Natural killer cell (primary cell): Measurements from ENCODE around the gene MYOZ1. TPM values are rescaled to one million over a fixed set of nuclear protein-coding genes. Genes with fewer than 3 reads are reported as not detected.

ENCODE experiments used
- ATAC-seq, 3 donors: fragments of 150-1000 bp in 2 of 3; fragments of 200-7000 bp in 1 of 3; cut with Tn5 transposase; 1 replicate in 1 of 3; 2 replicates in 2 of 3; pipeline ENCODE4 v1.10.0; 2021; ENCODE audit warnings: mild to moderate bottlenecking in 2 of 3, moderate library complexity in 2 of 3
- DNase-seq, 2 donors: peaks; one replicate each; pipeline versions ENCODE4 v3.0.0 to v3.0.0-alpha.2; 2013 to 2021; ENCODE audit warnings: mixed read lengths in 1 of 2
- H3K27ac ChIP-seq: one replicate; pipeline ENCODE4 v1.5.1; 2013; ENCODE audit warnings: mild to moderate bottlenecking, low read length
- H3K27me3 ChIP-seq: one replicate; pipeline ENCODE4 v1.6.1; 2013; ENCODE audit warnings: low read length; ENCODE audit not compliant: control insufficient read depth, insufficient read depth
- H3K36me3 ChIP-seq: one replicate; pipeline ENCODE4 v1.6.1; 2013; ENCODE audit warnings: low read length; ENCODE audit not compliant: control insufficient read depth, insufficient read depth
- H3K4me1 ChIP-seq: one replicate; pipeline ENCODE4 v1.6.1; 2013; ENCODE audit warnings: low read length; ENCODE audit not compliant: control insufficient read depth, insufficient read depth
- H3K4me3 ChIP-seq: one replicate; pipeline ENCODE4 v1.5.1; 2013; ENCODE audit warnings: low read length
- H3K9me3 ChIP-seq: one replicate; pipeline ENCODE4 v1.6.1; 2013; ENCODE audit warnings: low read length; ENCODE audit not compliant: control insufficient read depth, insufficient read depth
- H3K27ac Mint-ChIP-seq, 2 donors: one replicate each; pipeline ENCODE4 v1.8.0; 2022; ENCODE audit warnings: mild to moderate bottlenecking in 2 of 2, mixed read lengths in 2 of 2, moderate library complexity in 1 of 2
- H3K27me3 Mint-ChIP-seq, 2 donors: one replicate each; pipeline ENCODE4 v1.8.0; 2022; ENCODE audit warnings: low read depth in 2 of 2, mixed read lengths in 2 of 2
- H3K36me3 Mint-ChIP-seq: one replicate; pipeline ENCODE4 v1.8.0; 2022; ENCODE audit warnings: mixed read lengths
- H3K4me1 Mint-ChIP-seq, 2 donors: one replicate each; pipeline ENCODE4 v1.8.0; 2022; ENCODE audit warnings: mixed read lengths in 2 of 2
- H3K4me3 Mint-ChIP-seq: one replicate; pipeline ENCODE4 v1.8.0; 2022; ENCODE audit warnings: mild to moderate bottlenecking, moderate library complexity, mixed read lengths
- H3K9me3 Mint-ChIP-seq, 2 donors: one replicate each; pipeline ENCODE4 v1.8.0; 2022; ENCODE audit warnings: mixed read lengths in 2 of 2
- CTCF ChIP-seq: fragments of 200-600 bp; IDR thresholded peaks from one replicate; pipeline ENCODE4 v1.8.0; 2022; ENCODE audit warnings: antibody characterized with exemption
- WGBS: methylation state at CpG from one replicate; pipeline ENCODE4 v1.1.7; 2013; ENCODE audit warnings: missing lambda C conversion rate; ENCODE audit not compliant: insufficient coverage; 5-methylcytosine and 5-hydroxymethylcytosine counted together
- intact Hi-C: fragments of 100-400 bp; cut with micrococcal nuclease; formaldehyde crosslinking; loops from one replicate; pipeline ENCODE4 v1.14.2; 2022
- total RNA-seq, 4 donors: library from RNA; stranded (reverse); fragments of 120-200 nt in 1 of 4; gene quantifications; one replicate each; pipeline versions ENCODE4 v1.2.3 to v1.2.4, GENCODE V29; 2013 to 2022

The MYOZ1 gene
- total RNA-seq, 3 donors from 2014 or later (not counting 1 experiment from before 2014, with no cell fraction given): not detected

GRCh38 chr10:73586583-73586984 lies 54.7 kb downstream of the MYOZ1 start:
- H3K4me3 Mint-ChIP-seq: no peak overlapping the region
- no peak overlapping the region for H3K27ac Mint-ChIP-seq
- no CpG with 5 or more reads among the region's 1 CpG for WGBS
- H3K4me3 ChIP-seq: no peak overlapping the region
- DNase-seq (no peak), ATAC-seq (no peak)
- no peaks in the 10 kb centered on the region for H3K27me3 ChIP-seq
- peaks cover 7 to 8% of the 10 kb centered on the region in 2 donors for H3K4me1 Mint-ChIP-seq
- no peaks in the 10 kb centered on the region for H3K9me3 ChIP-seq
- no peaks in the 10 kb centered on the region for H3K27me3 Mint-ChIP-seq
- no peaks in the 10 kb centered on the region for H3K9me3 Mint-ChIP-seq
- intact Hi-C loops: no loop called here
- H3K4me1 ChIP-seq: peaks cover 6% of the 10 kb centered on the region
- H3K36me3 Mint-ChIP-seq: no peaks in the 10 kb centered on the region
- no peak overlapping the region for H3K27ac ChIP-seq
- no peaks in the 10 kb centered on the region for H3K36me3 ChIP-seq
- no peak for TF ChIP-seq CTCF

GRCh38 chr10:73585327-73585726 lies 55.9 kb downstream of the MYOZ1 start:
- DNase-seq: no peak
- Histone ChIP-seq H3K9me3 (no peaks in the 10 kb centered on the region), H3K36me3 (no peaks in the 10 kb centered on the region), H3K4me1 (no peaks in the 10 kb centered on the region), H3K4me3 (no peak overlapping the region), H3K27me3 (no peaks in the 10 kb centered on the region), H3K27ac (no peak overlapping the region)
- TF ChIP-seq CTCF: no peak
- ATAC-seq: no peak
- no peaks in the 10 kb centered on the region for H3K36me3 Mint-ChIP-seq
- H3K4me1 Mint-ChIP-seq: no peaks in the 10 kb centered on the region
- H3K27ac Mint-ChIP-seq: no peak overlapping the region
- intact Hi-C loops: no loop called here
- H3K4me3 Mint-ChIP-seq: no peak overlapping the region
- WGBS: 94% methylated on average over 3 of the region's 3 CpGs
- no peaks in the 10 kb centered on the region for H3K9me3 Mint-ChIP-seq
- H3K27me3 Mint-ChIP-seq: no peaks in the 10 kb centered on the region

- H3K27me3 Mint-ChIP-seq: no peaks in the 10 kb centered on the region
- no peak for ATAC-seq
Measured at GRCh38 chr10:73584737-73585136, 56.5 kb downstream of the MYOZ1 start.

More at GRCh38 chr10:73584737-73585136, 56.5 kb downstream of the MYOZ1 start:
- Mint-ChIP-seq H3K4me1 (no peaks in the 10 kb centered on the region), H3K27ac (no peak overlapping the region), H3K36me3 (no peaks in the 10 kb centered on the region), H3K4me3 (no peak overlapping the region), H3K9me3 (no peaks in the 10 kb centered on the region)
- H3K27ac ChIP-seq: no peak overlapping the region
- H3K4me1 ChIP-seq: no peaks in the 10 kb centered on the region
- H3K9me3 ChIP-seq: no peaks in the 10 kb centered on the region
- H3K27me3 ChIP-seq: no peaks in the 10 kb centered on the region
- no peak overlapping the region for H3K4me3 ChIP-seq
- intact Hi-C loops: no loop called here
- WGBS: no CpG with 5 or more reads among the region's 2 CpGs
- no peak for TF ChIP-seq CTCF
- H3K36me3 ChIP-seq: no peaks in the 10 kb centered on the region
- DNase-seq: no peak
